ENCODE results near the gene LRBA. TPM values are rescaled to one million over a fixed set of nuclear protein-coding genes. Genes with fewer than 3 reads are reported as not detected.

Gene LRBA
- total and polyA plus RNA-seq, 9 of the 15 experiments (the other 6 are each of a cell fraction or from before 2014, with no cell fraction given) = 24.2 to 88.7 (median 59.7) TPM

DNA sequence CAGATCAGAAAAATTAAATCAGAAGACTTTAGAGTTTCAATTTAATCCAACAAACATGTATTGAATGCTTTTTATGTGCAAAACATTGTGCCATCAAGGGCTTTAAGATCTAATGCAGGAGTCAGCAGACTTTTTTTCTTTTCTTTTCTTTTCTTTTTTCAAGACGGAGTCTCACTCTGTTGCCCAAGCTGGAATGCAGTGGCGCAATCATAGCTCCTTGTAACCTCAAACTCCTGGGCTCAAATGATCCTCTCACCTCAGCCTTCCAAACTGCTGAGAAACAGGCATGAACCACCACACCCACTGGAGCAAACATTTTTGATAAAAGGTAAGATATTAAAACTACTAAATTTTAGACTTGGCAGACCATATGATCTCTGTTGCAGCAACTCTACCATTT, 24.6 kb upstream of the LRBA start:
- CTCF ChIA-PET (ENCODE audit: low intra/inter-chr PET ratio) = no interaction called here
- no peaks in the 10 kb centered on the region for H3K79me2 ChIP-seq (ENCODE audit: control insufficient read depth, insufficient read depth, low read length)
- no peak for DNase-seq (ENCODE audit: extremely low read depth in 1 of 4, low spot score in 3 of 4)
- H3K27me3 ChIP-seq (ENCODE audit: control insufficient read depth in 2 of 2, insufficient read depth in 2 of 2, low read length in 2 of 2) = no peaks in the 10 kb centered on the region
- no peaks in the 10 kb centered on the region for H3K9me3 ChIP-seq (replicated peaks; ENCODE audit: control insufficient read depth, insufficient read depth, low read depth, low read length)
- no peak overlapping the region for H3K9ac ChIP-seq (ENCODE audit: insufficient read depth in 1 of 2, low read depth in 2 of 2, low read length in 2 of 2)
- no peak for FAIRE-seq
- WGBS (ENCODE audit: insufficient coverage, low coverage, missing lambda C conversion rate) = 88% methylated on average over 2 of the region's 2 CpGs
- H4K20me1 ChIP-seq (replicated peaks; ENCODE audit: control insufficient read depth, insufficient read depth, low read length) = no peaks in the 10 kb centered on the region
- H3K27ac ChIP-seq (ENCODE audit: extremely low read depth, low read depth, low read length) = no peak overlapping the region
- in situ Hi-C loops (cut with MboI) (no loop called here), intact Hi-C loops (cut with micrococcal nuclease) (no loop called here)
- peak; percentile 35 for TF ChIP-seq CEBPB (tag; IDR thresholded peaks at IDR 0.05)
- TF ChIP-seq ZNF584 (CRISPR knock-in tag; IDR thresholded peaks at IDR 0.05; ENCODE audit: low read depth) = no peak
- no peak for TF ChIP-seq ZNF174 (CRISPR knock-in tag; IDR thresholded peaks at IDR 0.05)
- peaks cover 0 to 11% of the 10 kb centered on the region in 2 experiments; a peak in 3 of 5 replicates for H3K4me1 ChIP-seq (replicated peaks in 1 of 2; ENCODE audit: control insufficient read depth in 2 of 2, insufficient read depth in 2 of 2, low read length in 2 of 2)
- H3K4me3 ChIP-seq = no peak overlapping the region
- no peaks in the 10 kb centered on the region for H3K9me1 ChIP-seq (ENCODE audit: control insufficient read depth, insufficient read depth, low read length)
- POLR2A ChIA-PET = no interaction called here
- peak overlapping the region; percentile 44; the same call in 1 of the 2 replicates for H2AFZ ChIP-seq (ENCODE audit: low read depth, low read length)
- no peak for ATAC-seq
- no peaks in the 10 kb centered on the region for H3K36me3 ChIP-seq (ENCODE audit: control insufficient read depth, insufficient read depth, low read length)
- H3K4me2 ChIP-seq (ENCODE audit: insufficient read depth, low read length) = no peak overlapping the region
- no TSS peak for BruUV-seq (replicated peaks)

DNA sequence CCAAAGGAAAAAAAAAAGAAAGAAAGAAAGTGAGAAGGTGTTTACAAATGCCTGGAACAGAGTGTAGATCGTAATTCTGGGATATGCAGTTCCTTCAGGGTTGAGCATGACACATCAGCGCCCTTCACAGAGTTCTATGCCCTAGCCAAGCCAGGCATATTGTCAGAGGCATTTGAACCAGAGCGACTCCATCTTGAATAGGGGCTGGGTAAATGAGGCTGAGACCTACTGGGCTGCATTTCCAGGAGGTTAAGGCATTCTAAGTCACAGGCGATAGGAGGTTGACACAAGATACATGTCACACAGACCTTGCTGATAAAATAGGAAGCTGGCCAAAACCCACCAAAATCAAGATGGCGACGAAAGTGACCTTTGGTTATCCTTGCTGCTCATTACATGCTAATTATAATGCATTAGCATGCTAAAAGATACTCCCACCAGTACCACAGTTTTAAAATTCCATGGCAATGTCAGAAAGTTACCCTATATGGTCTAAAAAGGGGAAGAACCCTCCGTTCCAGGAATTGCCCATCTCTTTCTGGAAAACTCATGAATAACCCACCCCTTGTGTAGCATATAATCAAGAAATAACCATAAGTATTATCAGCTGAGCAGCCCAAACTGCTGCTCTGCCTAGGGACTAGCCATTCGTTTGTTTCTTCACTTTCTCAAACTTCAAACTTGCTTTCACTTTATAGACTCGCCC, 23.5 kb upstream of the LRBA start:
- H3K36me3 ChIP-seq (ENCODE audit: control insufficient read depth, insufficient read depth, low read length) = no peaks in the 10 kb centered on the region
- no peaks in the 10 kb centered on the region for H3K27me3 ChIP-seq (ENCODE audit: control insufficient read depth in 2 of 2, insufficient read depth in 2 of 2, low read length in 2 of 2)
- H2AFZ ChIP-seq (ENCODE audit: low read depth, low read length) = peak overlapping the region; percentile 95
- ChIA-PET POLR2A (interaction anchor here (0.7 kb wide), 1 partner anchor 9 kb away, joined by 4 read pairs; no protein-coding TSS in a partner anchor), CTCF (ENCODE audit: low intra/inter-chr PET ratio) (no interaction called here)
- peak overlapping the region; percentile 41 for H3K4me2 ChIP-seq (ENCODE audit: insufficient read depth, low read length)
- in situ Hi-C loops (cut with MboI) = no loop called here
- no peaks in the 10 kb centered on the region for H3K79me2 ChIP-seq (ENCODE audit: control insufficient read depth, insufficient read depth, low read length)
- ATAC-seq (peak; percentile 59), DNase-seq (ENCODE audit: extremely low read depth in 1 of 4, low spot score in 3 of 4) (peak in 1 of 4 experiments; percentile 42), FAIRE-seq (peak; percentile 62)
- peaks cover 0 to 11% of the 10 kb centered on the region in 2 experiments; a peak in 3 of 5 replicates for H3K4me1 ChIP-seq (replicated peaks in 1 of 2; ENCODE audit: control insufficient read depth in 2 of 2, insufficient read depth in 2 of 2, low read length in 2 of 2)
- no TSS peak for BruUV-seq (replicated peaks)
- H3K27ac ChIP-seq (ENCODE audit: extremely low read depth, low read depth, low read length) = peak overlapping the region; percentile 67
- peak overlapping the region in 1 of 2 experiments; percentile 36; a peak in 1 of 4 replicates for H3K9ac ChIP-seq (ENCODE audit: insufficient read depth in 1 of 2, low read depth in 2 of 2, low read length in 2 of 2)
- WGBS (ENCODE audit: insufficient coverage, low coverage, missing lambda C conversion rate) = 47% methylated on average over 9 of the region's 9 CpGs
- intact Hi-C loops (cut with micrococcal nuclease) = no loop called here
- H3K9me1 ChIP-seq (ENCODE audit: control insufficient read depth, insufficient read depth, low read length) = no peaks in the 10 kb centered on the region
- no peaks in the 10 kb centered on the region for H4K20me1 ChIP-seq (replicated peaks; ENCODE audit: control insufficient read depth, insufficient read depth, low read length)
- no peaks in the 10 kb centered on the region for H3K9me3 ChIP-seq (replicated peaks; ENCODE audit: control insufficient read depth, insufficient read depth, low read depth, low read length)
- no peak overlapping the region for H3K4me3 ChIP-seq
- TF ChIP-seq, protein P1, sequence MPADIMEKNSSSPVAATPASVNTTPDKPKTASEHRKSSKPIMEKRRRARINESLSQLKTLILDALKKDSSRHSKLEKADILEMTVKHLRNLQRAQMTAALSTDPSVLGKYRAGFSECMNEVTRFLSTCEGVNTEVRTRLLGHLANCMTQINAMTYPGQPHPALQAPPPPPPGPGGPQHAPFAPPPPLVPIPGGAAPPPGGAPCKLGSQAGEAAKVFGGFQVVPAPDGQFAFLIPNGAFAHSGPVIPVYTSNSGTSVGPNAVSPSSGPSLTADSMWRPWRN (IDR thresholded peaks at IDR 0.05; ENCODE audit: low read depth) = no peak
- TF ChIP-seq FOXM1 (IDR thresholded peaks at IDR 0.05; ENCODE audit: low read depth) (no peak), FOXM1 (CRISPR knock-in tag; IDR thresholded peaks at IDR 0.05; ENCODE audit: low read depth) (no peak), ZNF436 (CRISPR knock-in tag; IDR thresholded peaks at IDR 0.05) (no peak)
- TF ChIP-seq, protein P2, sequence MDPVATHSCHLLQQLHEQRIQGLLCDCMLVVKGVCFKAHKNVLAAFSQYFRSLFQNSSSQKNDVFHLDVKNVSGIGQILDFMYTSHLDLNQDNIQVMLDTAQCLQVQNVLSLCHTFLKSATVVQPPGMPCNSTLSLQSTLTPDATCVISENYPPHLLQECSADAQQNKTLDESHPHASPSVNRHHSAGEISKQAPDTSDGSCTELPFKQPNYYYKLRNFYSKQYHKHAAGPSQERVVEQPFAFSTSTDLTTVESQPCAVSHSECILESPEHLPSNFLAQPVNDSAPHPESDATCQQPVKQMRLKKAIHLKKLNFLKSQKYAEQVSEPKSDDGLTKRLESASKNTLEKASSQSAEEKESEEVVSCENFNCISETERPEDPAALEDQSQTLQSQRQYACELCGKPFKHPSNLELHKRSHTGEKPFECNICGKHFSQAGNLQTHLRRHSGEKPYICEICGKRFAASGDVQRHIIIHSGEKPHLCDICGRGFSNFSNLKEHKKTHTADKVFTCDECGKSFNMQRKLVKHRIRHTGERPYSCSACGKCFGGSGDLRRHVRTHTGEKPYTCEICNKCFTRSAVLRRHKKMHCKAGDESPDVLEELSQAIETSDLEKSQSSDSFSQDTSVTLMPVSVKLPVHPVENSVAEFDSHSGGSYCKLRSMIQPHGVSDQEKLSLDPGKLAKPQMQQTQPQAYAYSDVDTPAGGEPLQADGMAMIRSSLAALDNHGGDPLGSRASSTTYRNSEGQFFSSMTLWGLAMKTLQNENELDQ (CRISPR knock-in tag; IDR thresholded peaks at IDR 0.05; ENCODE audit: borderline replicate concordance) = no peak

All from K562 (cell line).